Thymus (tissue), 11 donors: ENCODE measurements around the gene CD40. TPM values are rescaled to one million over a fixed set of nuclear protein-coding genes. Genes with fewer than 3 reads are reported as not detected.

Experiments
- DNase-seq, 9 donors: peaks; one replicate each; pipeline ENCODE4 v3.0.0-alpha.2; 2013; ENCODE audit warnings: low spot score in 9 of 9, low read depth in 6 of 9, missing footprints in 1 of 9
- H3K27ac ChIP-seq, 2 donors: one replicate each; pipeline ENCODE4 v1.5.1; 2013; ENCODE audit warnings: control low read depth in 1 of 2, low read depth in 1 of 2, low read length in 1 of 2, mild to moderate bottlenecking in 1 of 2, moderate library complexity in 1 of 2
- H3K27me3 ChIP-seq, 2 donors: one replicate each; pipeline ENCODE4 v1.5.1; 2013; ENCODE audit warnings: low read length in 1 of 2; ENCODE audit not compliant: control insufficient read depth in 2 of 2, insufficient read depth in 1 of 2
- H3K36me3 ChIP-seq, 2 donors: one replicate each; pipeline ENCODE4 v1.5.1; 2013; ENCODE audit warnings: low read length in 1 of 2, mild to moderate bottlenecking in 1 of 2, moderate library complexity in 1 of 2; ENCODE audit not compliant: control insufficient read depth in 2 of 2, insufficient read depth in 2 of 2
- H3K4me1 ChIP-seq, 2 donors: one replicate each; pipeline ENCODE4 v1.5.1; 2013; ENCODE audit warnings: low read length in 2 of 2; ENCODE audit not compliant: control insufficient read depth in 2 of 2, insufficient read depth in 2 of 2
- H3K4me3 ChIP-seq, 2 donors: one replicate each; pipeline ENCODE4 v1.5.1; 2013; ENCODE audit warnings: low read length in 2 of 2, control low read depth in 1 of 2, mild to moderate bottlenecking in 1 of 2
- H3K9me3 ChIP-seq, 2 donors: one replicate each; pipeline ENCODE4 v1.5.1; 2013; ENCODE audit warnings: low read length in 1 of 2, mild to moderate bottlenecking in 1 of 2; ENCODE audit not compliant: control insufficient read depth in 2 of 2, insufficient read depth in 1 of 2
- WGBS: extraction: QIAGEN DNeasy Blood & Tissue Kit; methylation state at CpG from one replicate; pipeline ENCODE4 v1.1.7; 2013; 5-methylcytosine and 5-hydroxymethylcytosine counted together
- polyA plus RNA-seq: library from polyadenylated mRNA; stranded (reverse); fragments of 200-250 nt; gene quantifications from one replicate; pipeline ENCODE4 v1.2.3, GENCODE V29; 2013
- total RNA-seq: library from RNA; stranded (reverse); fragments of 120-200 nt; gene quantifications from one replicate; pipeline ENCODE4 v1.2.4, GENCODE V29; 2013
- donor health status: healthy.

CD40 gene
- total and polyA plus RNA-seq, 2 donors: 22.8 to 30.6 TPM

- no peaks in the 10 kb centered on the region for H3K36me3 ChIP-seq
- H3K4me3 ChIP-seq: no peak overlapping the region
- H3K4me1 ChIP-seq: no peaks in the 10 kb centered on the region
- H3K27ac ChIP-seq: no peak overlapping the region
- peaks cover 0 to 9% of the 10 kb centered on the region in 2 donors for H3K27me3 ChIP-seq
- no peaks in the 10 kb centered on the region for H3K9me3 ChIP-seq
- WGBS: 86% methylated on average over 14 of the region's 14 CpGs
- no peak for DNase-seq
These were observed 30.4 kb downstream of the CD40 start for GRCh38 chr20:46148313-46149208.

GRCh38 chr20:46150943-46151342 lies 32.8 kb downstream of the CD40 start:
- DNase-seq: no peak

GRCh38 chr20:46151936-46152335 lies 33.8 kb downstream of the CD40 start:
- no peak for DNase-seq
- WGBS: 83% methylated on average over 7 of the region's 7 CpGs
- H3K4me3 ChIP-seq: no peak overlapping the region
- H3K9me3 ChIP-seq: no peaks in the 10 kb centered on the region
- no peaks in the 10 kb centered on the region for H3K4me1 ChIP-seq
- H3K27ac ChIP-seq: no peak overlapping the region
- H3K27me3 ChIP-seq: peaks cover 0 to 10% of the 10 kb centered on the region in 2 donors
- H3K36me3 ChIP-seq: no peaks in the 10 kb centered on the region

More at GRCh38 chr20:46150943-46151342, 32.8 kb downstream of the CD40 start:
- H3K4me1 ChIP-seq: no peaks in the 10 kb centered on the region
- 66% methylated on average over 5 of the region's 5 CpGs for whole genome bisulfite sequencing
- peaks cover 0 to 10% of the 10 kb centered on the region in 2 donors for H3K27me3 ChIP-seq
- H3K36me3 ChIP-seq: no peaks in the 10 kb centered on the region
- no peak overlapping the region for H3K4me3 ChIP-seq
- no peaks in the 10 kb centered on the region for H3K9me3 ChIP-seq
- no peak overlapping the region for H3K27ac ChIP-seq

- DNase-seq: no peak
- 71% methylated on average over 33 of the region's 33 CpGs for WGBS
- Histone ChIP-seq H3K27ac (no peak overlapping the region), H3K36me3 (no peaks in the 10 kb centered on the region), H3K4me1 (no peaks in the 10 kb centered on the region), H3K4me3 (no peak overlapping the region), H3K27me3 (peaks cover 0 to 13% of the 10 kb centered on the region in 2 donors), H3K9me3 (no peaks in the 10 kb centered on the region)
These were observed 34.9 kb downstream of the CD40 start for GRCh38 chr20:46152824-46153586.

DNA sequence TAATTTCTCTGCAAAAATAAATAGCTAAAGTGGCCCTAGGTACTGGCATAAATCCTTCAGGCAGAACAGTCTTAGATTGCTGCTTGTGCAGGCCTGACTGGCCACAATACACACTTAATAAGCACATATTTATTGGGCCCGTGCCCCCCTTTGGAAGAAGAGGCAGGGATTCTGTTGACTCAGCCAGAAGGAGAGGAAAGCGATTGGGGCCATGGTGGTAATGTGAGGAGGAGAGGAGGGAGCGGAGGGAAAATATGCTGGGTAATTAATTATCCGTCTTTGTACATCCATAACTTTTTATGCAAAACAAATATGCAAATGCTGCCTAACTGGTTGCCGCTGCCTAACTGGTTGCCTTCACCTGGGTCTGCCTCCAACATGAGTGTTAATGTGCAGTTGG lies 36.2 kb downstream of the CD40 start:
- 94% methylated on average over 5 of the region's 5 CpGs for WGBS
- no peak overlapping the region for H3K27ac ChIP-seq
- H3K36me3 ChIP-seq: no peaks in the 10 kb centered on the region
- H3K4me3 ChIP-seq: no peak overlapping the region
- no peaks in the 10 kb centered on the region for H3K9me3 ChIP-seq
- H3K4me1 ChIP-seq: no peaks in the 10 kb centered on the region
- DNase-seq: no peak
- H3K27me3 ChIP-seq: peaks cover 0 to 15% of the 10 kb centered on the region in 2 donors

DNA sequence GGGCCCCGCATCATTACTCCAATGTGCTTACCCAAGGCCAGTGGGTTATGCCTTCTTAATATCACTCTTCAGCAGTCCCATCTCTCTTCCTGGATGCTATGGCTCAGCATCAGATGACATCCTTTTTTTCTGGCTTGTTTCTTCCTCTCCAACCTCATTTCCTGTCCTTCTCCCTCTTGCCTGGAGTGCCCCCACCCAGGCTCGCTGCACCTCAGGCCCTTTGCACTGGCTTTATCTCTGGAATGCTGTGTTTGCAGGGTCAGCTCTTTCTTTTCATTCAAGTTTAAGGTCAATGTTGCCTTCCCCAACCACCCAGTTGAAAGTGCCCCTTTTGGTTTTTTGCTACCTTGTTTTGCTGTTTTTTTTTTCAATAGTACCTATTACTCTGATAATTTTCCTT lies 36.7 kb downstream of the CD40 start:
- no peak overlapping the region for H3K27ac ChIP-seq
- no peaks in the 10 kb centered on the region for H3K4me1 ChIP-seq
- peaks cover 0 to 15% of the 10 kb centered on the region in 2 donors for H3K27me3 ChIP-seq
- WGBS: 87% methylated on average over 2 of the region's 2 CpGs
- no peak for DNase-seq
- no peaks in the 10 kb centered on the region for H3K36me3 ChIP-seq
- H3K9me3 ChIP-seq: no peaks in the 10 kb centered on the region
- H3K4me3 ChIP-seq: no peak overlapping the region

DNA sequence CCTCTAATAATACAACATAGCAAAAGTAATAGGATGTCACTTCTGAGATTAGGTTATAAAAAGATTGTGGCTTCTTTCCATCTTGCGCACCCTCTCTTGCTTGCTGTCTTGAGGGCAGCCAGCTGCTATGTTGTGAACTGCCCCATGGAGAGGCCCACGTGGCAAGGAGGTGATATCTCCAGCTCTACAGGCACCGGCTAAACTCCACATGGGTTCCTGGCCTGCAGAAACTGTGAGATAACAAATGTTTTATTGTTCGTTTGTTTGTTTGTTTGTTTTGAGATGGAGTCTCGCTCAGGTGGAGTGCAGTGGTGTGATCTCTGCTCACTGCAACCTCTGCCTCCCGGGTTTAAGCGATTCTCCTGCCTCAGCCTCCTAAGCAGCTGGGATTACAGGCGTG lies 38.0 kb downstream of the CD40 start:
- no peak for DNase-seq
- no peaks in the 10 kb centered on the region for H3K9me3 ChIP-seq
- 59% methylated on average over 8 of the region's 8 CpGs for WGBS
- no peak overlapping the region for H3K27ac ChIP-seq
- H3K4me3 ChIP-seq: no peak overlapping the region
- peaks cover 0 to 15% of the 10 kb centered on the region in 2 donors for H3K27me3 ChIP-seq
- H3K36me3 ChIP-seq: no peaks in the 10 kb centered on the region
- H3K4me1 ChIP-seq: no peaks in the 10 kb centered on the region

GRCh38 chr20:46157076-46157592 lies 39.0 kb downstream of the CD40 start:
- H3K4me3 ChIP-seq: no peak overlapping the region
- H3K27me3 ChIP-seq: peaks cover 0 to 15% of the 10 kb centered on the region in 2 donors
- no peak overlapping the region for H3K27ac ChIP-seq
- 86% methylated on average over 6 of the region's 6 CpGs for WGBS
- H3K36me3 ChIP-seq: no peaks in the 10 kb centered on the region
- no peaks in the 10 kb centered on the region for H3K4me1 ChIP-seq
- DNase-seq: no peak
- H3K9me3 ChIP-seq: no peaks in the 10 kb centered on the region

DNA sequence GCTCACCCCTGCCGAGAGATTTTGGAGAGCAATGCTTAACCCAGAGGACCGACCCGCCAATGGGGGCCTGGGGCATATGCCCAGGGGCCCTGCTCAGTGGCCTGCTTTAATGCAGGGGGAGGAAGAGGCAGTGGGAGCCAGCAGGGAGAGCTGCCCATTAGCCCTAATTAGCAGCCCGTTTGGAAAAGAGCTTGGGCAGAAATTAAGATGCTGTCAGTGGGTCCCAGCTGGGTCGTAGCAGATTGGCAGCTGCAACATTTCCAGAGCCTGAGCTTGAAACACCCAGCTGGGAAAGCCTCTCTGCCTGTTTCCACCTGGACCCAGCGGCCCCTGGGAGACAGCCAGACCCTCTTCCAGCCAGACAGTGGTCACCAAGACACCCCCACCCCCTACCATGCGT lies 39.5 kb downstream of the CD40 start:
- 77% methylated on average over 7 of the region's 7 CpGs for WGBS
- H3K9me3 ChIP-seq: no peaks in the 10 kb centered on the region
- peaks cover 0 to 15% of the 10 kb centered on the region in 2 donors for H3K27me3 ChIP-seq
- H3K36me3 ChIP-seq: no peaks in the 10 kb centered on the region
- no peak for DNase-seq
- no peak overlapping the region for H3K4me3 ChIP-seq
- H3K4me1 ChIP-seq: no peaks in the 10 kb centered on the region
- H3K27ac ChIP-seq: no peak overlapping the region
